Smooth muscle cell of the brain vasculature (primary cell): ENCODE measurements around the gene NCKAP1.
"Not testable (repeated sequence)": the region's sequence is repeated elsewhere in the genome, so short reads cannot be mapped to it uniquely, and the experiment has no call there.

Source experiments
- DNase-seq: peaks from one replicate; pipeline ENCODE4 v3.0.0-alpha.2; 2012; ENCODE audit warnings: low read depth, low spot score

The NCKAP1 gene

GRCh38 chr2:182999348-183000028 is 38.8 kb downstream of the NCKAP1 start:
- DNase-seq: no peak

GRCh38 chr2:182994228-182994912 is 43.9 kb downstream of the NCKAP1 start:
- DNase-seq: no peak

GRCh38 chr2:182982941-182983340 is 55.3 kb downstream of the NCKAP1 start:
- no peak for DNase-seq

GRCh38 chr2:182981475-182981874 is 56.8 kb downstream of the NCKAP1 start:
- DNase-seq: not testable (repeated sequence)

- no peak for DNase-seq
Observed at GRCh38 chr2:182980652-182981051, 57.6 kb downstream of the NCKAP1 start.

GRCh38 chr2:182980115-182980514 is 58.1 kb downstream of the NCKAP1 start:
- DNase-seq: peak; percentile 4

- DNase-seq: no peak
Observed at GRCh38 chr2:182977463-182977862, 60.8 kb downstream of the NCKAP1 start.

- DNase-seq: no peak
Observed at GRCh38 chr2:182973441-182974352, 64.6 kb downstream of the NCKAP1 start.

GRCh38 chr2:182972548-182972942 is 65.7 kb downstream of the NCKAP1 start:
- no peak for DNase-seq

- DNase-seq: no peak
Observed at GRCh38 chr2:182971820-182972547, 66.3 kb downstream of the NCKAP1 start.

- DNase-seq: no peak
Observed at GRCh38 chr2:182970486-182970885, 67.8 kb downstream of the NCKAP1 start.

- DNase-seq: no peak
Observed at GRCh38 chr2:182968493-182968892, 69.8 kb downstream of the NCKAP1 start.

GRCh38 chr2:182966356-182966755 is 71.9 kb downstream of the NCKAP1 start:
- not testable (repeated sequence) for DNase-seq

GRCh38 chr2:182962641-182963040 is 75.6 kb downstream of the NCKAP1 start:
- no peak for DNase-seq

- not testable (repeated sequence) for DNase-seq
Observed at GRCh38 chr2:182960869-182961268, 77.4 kb downstream of the NCKAP1 start.

GRCh38 chr2:182954789-182955188 is 83.5 kb downstream of the NCKAP1 start:
- no peak for DNase-seq

GRCh38 chr2:182952741-182953450 is 85.4 kb downstream of the NCKAP1 start:
- no peak for DNase-seq

GRCh38 chr2:182951948-182952663 is 86.2 kb downstream of the NCKAP1 start:
- DNase-seq: no peak

- DNase-seq: no peak
Observed at GRCh38 chr2:182950546-182950945, 87.7 kb downstream of the NCKAP1 start.

- no peak for DNase-seq
Observed at GRCh38 chr2:182949572-182950189, 88.6 kb downstream of the NCKAP1 start.
